ENCODE data around the gene MED12L. TPM values are rescaled to one million over a fixed set of nuclear protein-coding genes. Genes with fewer than 3 reads are reported as not detected.
A peak's percentile ranks its signal among the peaks of the same experiment; 100 is the strongest.

Gene MED12L
- total RNA-seq, 1 donor from 2014 or later: 3.9 TPM

DNA sequence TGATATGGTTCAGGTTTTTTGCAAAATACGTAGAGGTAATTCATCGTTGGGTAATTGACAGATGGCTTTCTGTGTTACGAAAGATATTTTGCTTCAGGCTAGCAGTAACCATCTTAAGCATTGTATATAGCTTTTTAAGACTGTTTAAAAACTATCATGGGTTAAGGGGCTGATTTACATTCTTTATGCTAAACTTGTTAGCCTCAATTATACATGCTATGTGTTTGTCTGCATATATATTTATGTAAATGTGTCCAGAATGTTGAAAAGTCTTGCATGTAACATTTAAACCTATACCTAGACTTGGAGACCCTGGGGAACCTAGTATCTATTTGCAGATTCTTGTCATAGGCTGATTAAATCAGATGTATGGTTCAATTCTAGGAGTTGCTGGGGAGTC, 204.0 kb downstream of the MED12L start:
- DNase-seq (ENCODE audit: low spot score): no peak

DNA sequence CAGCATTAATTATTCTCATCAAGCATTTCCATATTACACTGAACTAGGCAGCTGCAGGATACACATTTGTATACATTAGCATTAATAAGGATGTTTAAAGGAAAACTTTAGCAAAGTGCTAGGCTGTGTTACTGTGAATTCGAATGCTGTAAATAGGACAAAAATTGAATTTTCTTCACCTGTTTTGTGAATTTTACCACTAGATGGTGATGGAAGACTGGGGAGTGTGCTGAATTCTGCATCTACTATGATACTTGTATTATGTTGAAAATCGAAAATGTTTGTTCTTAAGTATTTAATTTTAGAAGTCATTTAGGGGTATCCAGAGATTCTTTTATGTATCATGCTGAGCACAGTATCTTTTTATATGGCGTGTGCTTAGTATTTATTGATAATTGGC, 205.2 kb downstream of the MED12L start:
- no peak for DNase-seq (ENCODE audit: low spot score)

DNA sequence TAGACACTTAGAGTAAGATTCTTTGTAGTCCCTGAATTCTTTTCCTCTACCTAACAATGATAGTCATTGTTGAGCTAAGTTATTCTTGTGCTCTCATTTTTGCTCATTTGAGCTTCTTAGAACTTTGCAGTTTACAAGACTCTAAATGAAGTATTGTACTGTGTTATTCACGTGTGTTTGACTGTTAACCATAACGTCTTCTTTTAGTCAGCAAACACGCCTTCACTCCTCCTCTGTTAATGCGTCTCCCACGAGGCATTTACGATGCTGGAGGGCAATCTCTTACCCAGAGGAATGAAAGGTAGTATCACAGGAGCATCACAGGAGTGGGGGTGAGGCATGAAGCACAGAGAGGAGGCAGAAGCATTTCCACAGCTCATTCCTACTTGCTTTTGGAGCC, 207.7 kb downstream of the MED12L start:
- DNase-seq (ENCODE audit: low spot score): no peak

DNA sequence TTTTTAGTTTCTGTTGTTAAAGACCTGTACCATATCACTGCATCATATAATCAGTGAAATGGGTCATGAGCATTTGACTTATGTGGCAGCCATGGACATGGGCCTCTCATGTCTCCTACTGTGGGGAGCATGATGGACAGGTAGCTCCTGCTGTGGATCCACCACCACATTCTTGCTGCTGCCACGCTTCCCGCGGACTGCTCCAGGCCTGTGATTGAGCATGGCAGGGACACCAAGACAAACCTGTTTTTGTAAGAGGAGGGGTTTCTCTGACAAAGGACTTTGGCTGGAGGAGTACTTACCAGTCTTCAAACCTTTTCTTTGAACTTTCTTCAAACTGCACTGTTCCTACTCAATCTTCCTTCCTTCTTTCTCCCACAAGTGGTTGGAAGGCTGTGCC, 210.8 kb downstream of the MED12L start:
- no peak for DNase-seq (ENCODE audit: low spot score)

DNA sequence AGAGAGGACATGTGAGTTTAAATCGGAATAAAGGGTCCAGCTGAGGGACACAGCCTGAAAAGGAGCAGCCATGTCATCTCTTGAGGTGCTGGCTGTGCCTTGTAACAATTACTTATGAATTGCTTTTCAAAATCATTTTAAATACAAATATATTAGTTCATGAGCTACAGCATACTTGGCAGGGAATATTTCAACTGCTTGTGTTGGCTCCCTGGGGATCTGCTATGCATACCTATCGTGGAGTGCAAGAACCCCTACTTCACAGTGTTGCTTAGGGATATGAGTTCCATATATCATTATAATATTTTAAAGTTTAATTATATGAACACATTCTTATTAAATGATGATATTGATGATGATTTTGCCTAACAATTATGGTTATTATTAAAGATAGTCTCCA, 212.0 kb downstream of the MED12L start:
- DNase-seq (ENCODE audit: low spot score): no peak

DNA sequence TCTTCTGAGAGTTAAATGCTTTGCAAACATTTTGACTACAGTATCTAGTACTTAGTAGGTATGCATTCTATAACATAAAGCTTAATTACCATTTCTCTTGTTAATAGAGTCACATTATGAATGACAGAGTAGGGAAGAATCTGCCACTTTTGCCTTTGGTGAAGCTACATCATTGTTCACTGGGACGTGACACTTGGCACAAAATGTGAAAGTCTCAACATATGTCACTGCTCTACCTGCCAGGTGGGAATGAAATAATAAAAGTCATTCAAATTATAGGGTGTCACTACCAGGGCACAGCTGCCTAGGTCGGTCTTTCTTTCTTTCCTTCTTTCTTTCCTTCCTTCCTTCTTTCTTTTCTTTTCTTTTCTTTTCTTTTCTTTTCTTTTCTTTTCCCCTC, 213.5 kb downstream of the MED12L start:
- DNase-seq (ENCODE audit: low spot score): no peak

DNA sequence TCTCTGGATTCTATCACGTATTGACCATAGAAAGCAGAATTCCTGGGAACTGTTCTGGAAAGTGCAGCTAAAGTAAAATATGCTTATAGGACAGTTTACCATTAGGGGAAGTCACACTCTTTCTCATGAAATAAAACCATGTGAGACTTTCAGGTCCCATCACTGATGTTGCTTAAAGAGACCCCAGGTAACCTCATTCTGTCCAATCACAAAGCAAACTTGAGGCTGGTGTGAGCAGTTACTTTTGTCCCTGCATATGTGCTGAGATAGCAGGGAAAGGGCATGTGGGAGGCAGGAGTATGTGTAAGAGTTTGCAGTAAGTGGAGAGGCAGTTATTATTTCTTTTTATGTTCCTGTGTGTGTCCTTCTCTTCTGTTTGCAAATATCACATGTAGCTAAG, 215.1 kb downstream of the MED12L start:
- no peak for DNase-seq (ENCODE audit: low spot score)

DNA sequence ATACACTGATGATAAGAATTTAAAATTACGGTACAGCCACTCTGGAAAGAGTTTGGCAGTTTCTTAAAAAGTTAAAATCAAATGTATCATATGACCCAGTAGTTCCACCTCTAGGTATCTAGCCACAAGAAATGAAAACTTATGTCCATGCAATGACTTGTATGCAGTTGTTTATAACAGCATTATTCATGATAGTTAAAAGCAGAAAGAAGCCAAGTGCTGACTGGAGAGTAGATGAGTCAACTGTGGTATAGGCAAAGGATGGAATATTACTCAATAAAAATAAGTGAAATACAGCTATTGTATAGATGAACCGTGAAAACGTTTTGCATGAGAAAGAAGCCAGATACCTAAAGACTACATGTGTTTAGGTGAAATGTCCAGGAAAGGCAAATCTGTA, 216.3 kb downstream of the MED12L start:
- DNase-seq (ENCODE audit: low spot score): no peak

DNA sequence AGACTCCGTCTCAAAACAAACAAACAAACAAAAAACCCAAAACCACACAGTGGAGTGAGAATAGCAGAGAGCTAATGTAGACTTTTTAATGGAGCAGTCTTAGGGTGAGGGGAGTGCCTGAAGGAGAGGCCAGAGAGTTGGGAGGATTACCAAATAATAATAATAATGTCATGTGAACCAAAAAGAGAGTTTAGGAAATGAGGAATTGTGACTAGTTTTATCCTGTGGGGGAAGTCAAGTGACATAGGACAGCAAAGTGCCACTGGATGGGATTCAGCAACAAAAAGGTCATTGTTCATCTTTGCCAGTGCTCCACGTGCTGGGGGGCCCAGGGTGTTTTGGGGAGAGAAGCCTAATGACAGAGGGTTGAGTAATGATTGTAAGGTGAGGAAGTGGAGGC, 218.3 kb downstream of the MED12L start:
- no peak for DNase-seq (ENCODE audit: low spot score)

DNA sequence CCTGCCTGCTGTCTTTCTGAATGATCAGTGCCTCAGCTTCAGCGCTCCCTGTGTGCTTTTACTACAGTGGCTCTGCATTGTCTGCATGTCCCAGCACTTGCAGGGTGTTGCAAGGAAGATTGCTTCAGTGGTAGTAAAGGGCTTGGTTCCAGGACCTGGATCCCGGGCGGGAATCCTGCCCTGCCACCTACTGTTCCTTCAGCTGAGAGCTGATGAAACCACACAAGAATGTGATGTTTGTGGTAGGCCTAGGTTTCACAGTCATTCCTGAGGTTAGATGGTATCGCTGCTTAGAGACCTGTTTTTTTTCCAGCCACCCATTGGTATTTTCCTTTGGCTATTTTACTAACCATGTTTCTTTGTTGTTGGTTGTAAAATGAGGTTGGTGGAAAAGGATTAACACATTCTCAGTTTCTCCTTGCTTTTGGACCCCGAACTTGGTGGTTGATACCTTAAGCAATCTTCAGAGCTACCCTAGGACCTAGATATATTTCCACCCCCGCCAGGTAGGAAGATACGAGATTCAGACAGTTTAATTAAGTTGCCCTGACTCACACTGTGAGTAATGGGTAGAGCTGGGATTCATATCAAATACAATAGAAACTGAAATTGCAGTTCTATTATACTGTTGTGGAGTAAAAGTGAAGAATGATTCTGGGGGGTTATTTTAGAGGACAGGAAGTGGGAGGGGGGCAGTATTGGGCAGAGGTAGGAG, 219.8 kb downstream of the MED12L start:
- DNase-seq (ENCODE audit: low spot score): peak; percentile 79

DNA sequence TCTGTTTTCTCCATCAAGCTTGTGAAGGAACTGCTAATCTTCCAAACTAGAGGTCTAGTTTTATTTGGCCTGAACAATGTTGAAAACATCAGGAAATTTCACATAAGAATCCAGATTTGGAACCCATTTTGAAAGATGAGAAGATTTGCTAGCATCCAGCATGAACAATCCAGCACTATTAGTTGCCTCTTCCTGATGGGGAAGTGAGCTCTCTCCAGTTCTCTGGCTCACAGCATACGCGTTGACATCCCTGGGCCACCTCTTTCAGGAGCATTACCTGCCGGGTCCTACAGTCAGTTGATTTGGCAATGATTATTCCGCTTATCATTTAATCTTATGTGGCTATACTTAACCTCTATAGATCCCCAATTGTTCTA, 220.3 kb downstream of the MED12L start:
- DNase-seq (ENCODE audit: low spot score): no peak

DNA sequence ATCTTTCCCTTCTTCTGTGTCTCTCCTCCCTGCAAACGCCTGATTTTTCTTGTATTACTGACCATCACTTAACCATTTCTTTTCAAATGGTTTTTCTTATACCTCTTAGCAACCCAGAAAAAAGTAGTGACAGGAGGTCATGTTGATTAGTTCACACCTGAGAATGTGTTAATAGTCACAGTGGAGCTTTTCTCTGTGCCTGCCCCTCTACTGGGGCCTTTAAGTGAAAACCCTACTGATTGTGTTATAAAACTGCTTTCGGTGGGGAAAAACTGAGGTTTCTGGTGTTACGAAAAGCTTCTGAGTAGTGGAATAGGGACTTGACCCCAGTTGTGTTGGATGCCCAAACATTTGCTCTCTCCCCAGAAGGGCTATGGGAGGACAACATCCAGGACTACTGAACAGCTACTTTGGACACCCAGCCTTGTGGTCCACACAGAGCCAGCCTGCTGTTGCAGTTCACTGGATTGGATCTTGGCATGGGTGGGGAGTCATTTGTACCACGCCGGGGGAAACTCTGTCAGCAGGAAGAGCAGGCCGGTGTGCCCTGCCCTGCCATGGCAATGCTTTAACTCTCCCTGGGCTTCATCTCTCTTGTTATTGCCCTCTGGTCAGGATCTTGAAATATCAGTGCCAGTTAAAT, 220.8 kb downstream of the MED12L start:
- DNase-seq (ENCODE audit: low spot score): no peak

DNA sequence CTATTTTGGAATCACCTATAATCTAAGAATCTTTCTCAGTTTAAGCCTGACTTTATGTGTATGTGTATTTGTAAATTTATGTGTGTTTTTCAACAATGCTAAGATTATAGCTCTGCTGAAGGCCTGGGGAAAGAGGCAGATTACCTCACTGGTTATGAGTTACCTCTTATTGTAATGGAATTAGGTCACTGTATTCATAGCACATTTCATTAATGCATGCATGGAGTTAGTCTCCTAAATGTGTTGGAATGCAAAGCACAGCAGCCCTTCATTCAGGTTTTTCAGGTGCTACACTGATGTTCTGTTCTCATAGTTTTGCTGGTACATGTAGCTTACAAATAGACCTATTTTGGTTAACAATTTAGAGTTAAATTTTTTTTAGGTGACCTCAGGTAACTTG, 221.7 kb downstream of the MED12L start:
- DNase-seq (ENCODE audit: low spot score): no peak

DNA sequence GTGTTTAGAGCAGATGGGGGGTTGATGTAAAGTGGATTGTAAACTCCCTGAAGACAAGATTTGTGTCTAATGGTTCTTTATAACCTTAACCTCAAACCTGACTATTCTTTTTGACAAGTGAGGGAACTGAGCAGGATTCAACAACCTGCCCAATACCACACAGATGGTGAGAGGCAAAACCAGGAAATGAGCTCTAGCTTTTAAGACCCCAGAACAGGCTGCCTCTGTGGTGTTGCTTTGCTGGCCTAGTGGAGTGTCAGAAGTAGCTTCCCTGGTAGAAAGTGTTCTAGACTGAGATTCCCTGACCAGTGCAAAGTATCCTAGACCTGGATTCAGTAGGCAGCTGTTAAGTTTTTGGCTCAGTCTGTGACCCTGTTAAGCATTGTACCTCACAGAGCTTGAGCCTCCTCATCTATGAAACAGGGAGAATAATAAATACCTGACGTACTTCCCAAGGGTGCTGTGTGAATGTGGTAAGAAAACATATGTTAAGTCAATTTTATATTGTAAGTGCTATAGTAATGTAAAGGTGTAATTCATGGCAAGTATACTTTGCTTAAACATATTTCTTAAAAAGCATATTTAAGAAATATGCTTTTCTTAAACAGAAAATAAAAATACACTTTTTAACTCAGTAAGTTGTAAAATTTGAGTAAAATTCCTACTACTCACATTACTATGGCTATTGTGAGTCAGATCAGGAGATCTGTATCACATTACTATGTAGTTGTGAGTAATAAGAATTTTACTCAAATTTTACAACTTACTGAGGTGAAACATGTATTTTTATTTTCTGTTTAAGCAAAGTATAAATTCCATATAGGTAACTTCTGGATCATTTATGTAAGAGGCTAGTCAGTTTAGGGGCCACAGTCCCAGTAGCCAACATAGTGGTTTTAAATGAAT, 222.4 kb downstream of the MED12L start:
- no peak for DNase-seq (ENCODE audit: low spot score)

DNA sequence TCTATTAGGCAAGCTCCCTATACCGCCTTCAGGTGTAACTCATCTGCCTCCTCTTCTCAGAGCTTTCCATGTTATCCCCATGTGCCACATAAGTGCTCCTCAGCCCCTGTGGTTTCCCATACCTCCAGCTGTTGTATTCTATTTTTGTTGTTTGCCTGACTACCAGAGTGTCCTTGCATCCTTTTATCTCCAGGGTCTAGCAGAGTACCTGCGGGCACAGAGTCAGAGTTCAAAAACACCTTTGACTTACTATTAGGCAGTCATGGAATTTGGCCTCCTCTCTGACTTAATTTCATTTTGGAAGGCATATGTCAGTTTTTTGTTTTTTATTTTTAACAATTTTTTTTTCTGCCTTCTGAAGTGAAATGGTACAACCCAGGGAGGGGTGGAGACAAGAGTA, 224.1 kb downstream of the MED12L start:
- DNase-seq (ENCODE audit: low spot score): no peak

DNA sequence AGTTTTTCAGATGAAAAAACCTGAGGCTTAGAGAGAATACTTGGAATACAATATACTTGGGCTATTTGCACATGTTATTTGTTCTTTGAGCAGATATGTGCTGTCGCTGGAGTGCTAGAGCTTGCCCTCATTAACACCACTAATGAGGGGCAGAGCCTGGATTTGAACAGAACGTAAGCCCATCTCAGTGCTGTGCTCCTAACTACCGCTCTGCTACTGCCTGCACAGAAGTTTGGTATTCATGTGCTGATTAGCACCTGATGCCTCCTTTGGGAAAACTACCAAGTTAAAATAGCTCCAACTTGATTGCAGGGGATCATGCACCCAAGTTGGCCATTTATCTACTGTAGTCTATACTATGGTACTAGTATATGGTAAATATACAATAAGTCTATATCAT, 227.5 kb downstream of the MED12L start:
- DNase-seq (ENCODE audit: low spot score): no peak

DNA sequence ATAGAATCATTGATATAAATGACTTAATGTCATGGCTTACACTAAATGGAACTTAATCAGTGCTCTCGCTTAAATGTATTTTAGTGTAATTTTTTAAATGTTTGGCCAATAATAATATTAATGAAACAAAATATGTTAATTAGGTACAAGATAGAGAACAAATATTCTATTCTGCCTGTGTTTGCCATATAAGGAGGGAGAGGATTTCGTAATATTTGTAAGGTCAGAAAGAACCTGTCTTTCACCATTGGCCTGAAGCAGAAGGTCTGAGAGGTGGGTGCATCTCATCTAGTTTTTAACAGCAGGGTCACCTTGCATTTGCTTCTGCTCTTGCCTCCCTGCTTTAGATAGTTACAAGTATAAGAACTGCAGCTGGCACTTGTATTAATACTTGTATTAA, 228.7 kb downstream of the MED12L start:
- DNase-seq (ENCODE audit: low spot score): no peak

DNA sequence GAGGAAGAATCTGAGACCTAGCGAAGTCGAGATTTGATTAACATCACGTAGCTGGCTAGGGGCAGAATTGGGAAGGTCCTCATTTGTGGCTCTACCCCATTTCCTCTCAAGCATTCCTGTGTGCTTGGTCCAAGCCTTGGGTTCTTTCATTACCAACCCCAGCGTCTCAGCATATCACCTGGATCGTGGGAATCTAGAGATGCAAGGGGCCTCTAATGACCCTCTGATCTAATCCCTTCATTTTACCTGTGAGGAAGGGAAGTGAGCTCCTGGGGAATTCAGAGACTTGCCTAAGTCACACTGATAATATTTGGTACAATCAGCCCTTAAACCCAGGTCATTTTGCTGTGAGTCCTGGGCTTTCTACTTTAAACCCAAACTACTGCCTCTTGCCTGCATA, 229.1 kb downstream of the MED12L start:
- no peak for DNase-seq (ENCODE audit: low spot score)

DNA sequence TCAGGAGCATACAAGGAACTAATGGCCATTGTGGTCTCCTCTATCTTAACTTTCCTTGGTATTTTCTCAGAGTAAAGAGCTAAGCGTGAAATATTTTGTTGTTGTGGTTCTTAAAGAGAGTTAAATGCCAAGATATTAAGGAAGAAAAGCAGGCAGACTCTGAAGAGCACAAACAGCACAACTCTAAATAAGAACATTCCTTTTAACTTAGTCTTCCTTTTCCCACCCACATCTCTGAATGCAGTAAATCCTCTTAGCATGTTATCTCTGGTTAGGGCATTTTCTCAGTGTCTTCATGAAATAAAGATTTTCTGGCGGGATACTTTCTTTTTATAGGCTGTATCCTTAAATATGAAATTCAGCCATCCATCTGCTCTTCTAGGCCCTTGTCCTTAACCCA, 229.7 kb downstream of the MED12L start:
- no peak for DNase-seq (ENCODE audit: low spot score)

DNA sequence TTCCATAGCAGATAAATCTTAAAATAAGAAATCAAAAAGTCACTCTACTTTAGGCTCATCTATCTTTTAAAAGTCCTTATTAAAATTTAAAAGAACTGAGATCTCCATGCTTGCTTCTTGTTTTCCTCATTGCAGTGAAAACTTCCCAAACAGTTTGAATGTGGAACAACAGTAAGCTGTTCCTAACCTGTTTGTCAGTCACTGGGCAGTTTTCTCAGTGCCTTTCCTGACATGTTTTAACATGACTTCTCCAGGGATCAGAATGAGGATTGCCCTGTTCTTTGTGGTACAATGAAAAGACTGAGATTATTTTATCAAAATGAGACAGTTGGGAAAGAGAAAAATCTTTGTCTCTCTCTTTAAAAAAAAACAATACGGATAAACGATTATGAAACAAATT, 230.4 kb downstream of the MED12L start:
- no peak for DNase-seq (ENCODE audit: low spot score)

DNA sequence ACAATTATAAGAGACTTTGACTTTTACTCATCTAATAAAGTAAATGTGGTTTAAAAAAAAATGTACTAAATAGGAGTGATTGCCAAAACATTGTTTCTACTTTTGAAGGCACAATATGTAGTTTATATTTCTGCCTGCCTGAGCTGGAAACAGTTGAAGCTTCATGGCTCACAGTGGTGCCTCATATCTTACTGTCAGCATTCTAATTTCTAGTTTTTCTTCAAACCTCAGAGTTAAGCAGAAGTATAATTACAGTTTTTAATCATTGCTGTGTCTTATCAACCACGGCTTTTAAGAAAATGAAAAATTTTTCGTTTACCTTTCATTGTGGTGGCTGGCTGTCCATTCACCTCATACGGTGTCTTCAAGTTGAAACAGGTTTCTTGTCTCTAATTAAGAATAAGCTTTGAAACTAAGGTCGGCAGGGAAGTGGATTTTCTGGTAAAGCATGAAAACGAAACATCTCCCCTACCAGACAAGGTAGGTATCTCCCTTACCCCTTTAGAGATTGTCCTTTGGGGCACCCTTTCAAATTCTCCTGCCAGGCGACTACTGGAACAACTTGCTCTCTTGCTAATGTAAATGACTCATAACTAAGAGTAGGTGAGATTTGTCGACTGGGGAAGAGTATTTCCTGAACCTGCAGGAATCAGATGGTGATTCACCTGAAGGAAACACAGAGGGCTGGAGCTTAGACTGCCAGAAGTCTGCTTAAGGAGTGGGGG, 231.0 kb downstream of the MED12L start, which contains the start of gene GPR87:
GPR87 (minus strand) TSS at position 554 of the 725 bp plus-strand sequence. CDS start 16,720 bp downstream, outside the sequence.
- peak; percentile 49 for DNase-seq (ENCODE audit: low spot score)

DNA sequence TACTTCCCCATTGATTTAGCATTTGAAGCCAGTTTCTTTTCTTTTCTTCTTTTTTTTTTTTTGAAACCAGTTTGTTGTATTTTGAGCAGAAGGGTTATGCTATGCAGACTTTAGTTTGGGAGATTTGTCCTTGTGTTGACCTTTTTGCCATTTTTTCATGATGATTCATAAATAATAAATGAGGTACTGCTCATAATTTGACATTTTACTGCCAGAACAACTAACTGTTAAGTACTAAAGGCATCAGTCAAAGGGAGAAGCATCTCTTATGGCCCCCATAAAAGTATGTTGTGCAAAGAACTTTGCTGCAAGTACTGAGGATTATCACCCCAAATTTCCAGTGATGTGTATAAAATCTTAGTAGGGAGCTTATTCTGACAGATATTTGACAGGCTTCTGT, 232.8 kb downstream of the MED12L start:
- DNase-seq (ENCODE audit: low spot score): no peak
